Fibroblast of lung (primary cell): ENCODE results near the gene ULBP1. TPM values are rescaled to one million over a fixed set of nuclear protein-coding genes. Genes with fewer than 3 reads are reported as not detected.

ENCODE experiments used
- DNase-seq, 2 donors: peaks; one replicate each; pipeline versions ENCODE4 v3.0.0 to v3.0.0-alpha.2; 2010; ENCODE audit warnings: low read depth in 2 of 2
- H2AFZ ChIP-seq: 2 replicates; pipeline ENCODE4 v1.5.1; 2012; ENCODE audit warnings: low read length, control low read depth, inconsistent platforms
- H3K27ac ChIP-seq: 2 replicates; pipeline ENCODE4 v1.5.1; 2011; ENCODE audit warnings: low read length, control low read depth; ENCODE audit not compliant: insufficient read depth
- H3K27me3 ChIP-seq: 2 replicates; pipeline ENCODE4 v1.5.1; 2011; ENCODE audit warnings: mild to moderate bottlenecking, low read length; ENCODE audit not compliant: control insufficient read depth, insufficient read depth
- H3K36me3 ChIP-seq: 2 replicates; pipeline ENCODE4 v1.5.1; 2011; ENCODE audit warnings: low read length; ENCODE audit not compliant: control insufficient read depth, insufficient read depth
- H3K4me1 ChIP-seq: 2 replicates; pipeline ENCODE4 v1.5.1; 2011; ENCODE audit warnings: low read length; ENCODE audit not compliant: control insufficient read depth, insufficient read depth; ENCODE audit errors: extremely low read depth
- H3K4me2 ChIP-seq: 2 replicates; pipeline ENCODE4 v1.5.1; 2011; ENCODE audit warnings: low read length, control low read depth; ENCODE audit not compliant: insufficient read depth; ENCODE audit errors: extremely low read depth
- H3K4me3 ChIP-seq, 4 experiments: fragments of 200-600 bp in 1 of 4; sonication (generic) in 1 of 4; replicated peaks in 1 of 4; 2 replicates each; pipeline ENCODE4 v1.5.1; 2011 to 2016; ENCODE audit warnings: low read length in 4 of 4, low read depth in 3 of 4, mild to moderate bottlenecking in 3 of 4, control low read depth in 2 of 4, inconsistent platforms in 1 of 4, mixed read lengths in 1 of 4; ENCODE audit not compliant: insufficient read depth in 1 of 4; ENCODE audit errors: control extremely low read depth in 1 of 4
- H3K79me2 ChIP-seq: 2 replicates; pipeline ENCODE4 v1.5.1; 2012; ENCODE audit warnings: mild to moderate bottlenecking, low read length, inconsistent platforms; ENCODE audit not compliant: control insufficient read depth, insufficient read depth
- H3K9ac ChIP-seq: 2 replicates; pipeline ENCODE4 v1.5.1; 2011; ENCODE audit warnings: mild to moderate bottlenecking, low read length, control low read depth; ENCODE audit not compliant: insufficient read depth
- H3K9me3 ChIP-seq: 2 replicates; pipeline ENCODE4 v1.5.1; 2012; ENCODE audit warnings: low read depth, low read length; ENCODE audit not compliant: control insufficient read depth, insufficient read depth
- H4K20me1 ChIP-seq: 2 replicates; pipeline ENCODE4 v1.5.1; 2011; ENCODE audit warnings: low read length; ENCODE audit not compliant: control insufficient read depth, insufficient read depth; ENCODE audit errors: extremely low read depth
- EZH2 ChIP-seq: IDR thresholded peaks from 2 replicates; pipeline ENCODE4 v1.5.1; 2012; ENCODE audit warnings: low read length, control low read depth, mild to moderate bottlenecking; ENCODE audit errors: missing control alignments
- polyA plus RNA-seq, 2 donors: library from polyadenylated mRNA; depleted of rRNA in 1 of 2; stranded (reverse) in 1 of 2; unstranded in 1 of 2; fragments of >200 nt; gene quantifications; 2 replicates each; pipeline ENCODE4 v1.2.1, GENCODE V29; 2011 to 2012; ENCODE audit warnings: missing spikeins in 1 of 2
- total RNA-seq: library from RNA; depleted of rRNA; stranded (reverse); fragments of >200 nt; gene quantifications from 2 replicates; pipeline ENCODE4 v1.2.1, GENCODE V29; 2014
- TF ChIP-seq, protein P1 (sequence below), 2 donors: IDR thresholded peaks in 1 of 2; conservative IDR thresholded peaks in 1 of 2; 1 replicate in 1 of 2; 2 replicates in 1 of 2; pipeline ENCODE4 v1.5.1; 2011 to 2012; ENCODE audit warnings: low read length in 2 of 2, control low read depth in 1 of 2, inconsistent platforms in 1 of 2, low read depth in 1 of 2, mild to moderate bottlenecking in 1 of 2

Gene ULBP1
- total and polyA plus RNA-seq, 2 donors (not counting 1 experiment from before 2014, with no cell fraction given) = 0.83 to 1.1 TPM

DNA sequence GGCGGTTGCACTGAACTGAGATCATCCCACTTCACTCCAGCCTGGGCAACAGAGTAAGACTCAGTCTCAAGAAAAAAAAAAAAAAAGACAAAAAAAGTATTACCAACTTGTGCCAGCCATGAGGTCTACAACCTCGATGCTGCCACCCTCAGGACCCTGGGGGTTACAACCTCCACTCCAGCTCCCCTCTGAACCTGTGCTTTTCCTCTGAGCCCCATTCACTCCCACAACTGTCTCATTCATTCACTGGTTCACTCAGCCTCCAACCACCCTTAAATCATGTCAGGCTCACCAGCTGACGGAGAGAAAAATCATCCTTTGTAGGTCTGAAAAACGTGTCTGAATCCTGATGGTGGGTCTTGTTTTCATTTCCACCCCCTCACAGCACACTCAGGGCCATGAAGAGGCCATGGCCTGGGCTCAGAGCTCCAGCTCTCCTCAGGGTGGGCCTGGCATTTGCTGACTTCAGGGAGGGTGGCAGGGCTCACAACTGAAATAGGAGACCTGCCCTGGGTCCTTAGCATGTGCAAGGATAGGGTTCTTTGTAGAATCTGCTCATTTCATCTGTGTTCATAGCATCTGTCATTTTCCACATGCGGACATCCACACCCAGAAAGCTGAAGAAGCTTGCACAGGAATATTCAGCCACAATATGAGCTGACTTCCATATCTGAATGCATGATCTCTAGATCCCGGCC, 1.9 kb upstream of the ULBP1 start:
- Histone ChIP-seq H2AFZ (no peak overlapping the region), H3K27me3 (peaks cover 28% of the 10 kb centered on the region), H3K4me1 (no peaks in the 10 kb centered on the region)

DNA sequence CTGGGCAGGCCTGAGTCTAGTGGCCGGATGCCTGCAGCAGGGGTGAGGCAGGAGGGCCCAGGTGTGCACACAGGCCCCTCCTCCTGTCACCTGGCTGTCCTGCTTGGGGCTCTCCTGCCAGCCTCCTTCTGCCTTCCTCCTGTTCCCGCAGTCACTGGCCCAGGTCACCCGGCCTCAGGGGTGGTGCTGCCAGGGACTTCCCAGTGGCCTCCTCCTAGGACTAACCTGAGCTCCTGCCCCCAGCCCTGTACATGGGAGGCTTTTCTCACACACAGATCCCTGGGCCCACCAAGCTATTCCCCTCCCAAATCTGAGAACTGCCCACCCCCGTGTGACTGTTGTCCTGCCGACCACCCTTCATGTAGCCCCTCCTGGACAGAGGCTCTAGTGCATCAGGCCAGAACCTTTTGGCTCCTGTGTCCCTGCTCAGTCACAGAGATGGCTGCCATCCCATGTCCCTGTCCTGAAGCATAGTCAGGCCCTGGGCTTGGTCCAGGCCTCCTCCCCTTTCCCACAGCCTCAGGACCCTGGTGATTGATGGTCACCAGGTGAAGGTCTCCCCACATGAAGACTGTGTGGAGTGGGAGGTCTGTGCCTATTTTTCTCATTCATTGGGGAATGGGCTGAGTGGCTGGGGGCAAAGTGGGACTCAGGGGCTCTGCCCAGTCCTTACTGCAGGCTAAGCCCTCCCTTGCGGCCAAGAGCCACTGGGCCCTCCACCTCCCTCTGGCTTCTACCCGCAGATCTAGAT, 1.1 kb upstream of the ULBP1 start:
- Histone ChIP-seq H3K4me2 (no peak overlapping the region), H4K20me1 (no peaks in the 10 kb centered on the region), H2AFZ (no peak overlapping the region), H3K4me1 (no peaks in the 10 kb centered on the region), H3K9me3 (no peaks in the 10 kb centered on the region), H3K36me3 (no peaks in the 10 kb centered on the region), H3K9ac (no peak overlapping the region), H3K79me2 (no peaks in the 10 kb centered on the region), H3K27me3 (peaks cover 33% of the 10 kb centered on the region), H3K4me3 (peak overlapping the region in 1 of 4 experiments; percentile 57), H3K27ac (no peak overlapping the region)
- TF ChIP-seq, protein P1, sequence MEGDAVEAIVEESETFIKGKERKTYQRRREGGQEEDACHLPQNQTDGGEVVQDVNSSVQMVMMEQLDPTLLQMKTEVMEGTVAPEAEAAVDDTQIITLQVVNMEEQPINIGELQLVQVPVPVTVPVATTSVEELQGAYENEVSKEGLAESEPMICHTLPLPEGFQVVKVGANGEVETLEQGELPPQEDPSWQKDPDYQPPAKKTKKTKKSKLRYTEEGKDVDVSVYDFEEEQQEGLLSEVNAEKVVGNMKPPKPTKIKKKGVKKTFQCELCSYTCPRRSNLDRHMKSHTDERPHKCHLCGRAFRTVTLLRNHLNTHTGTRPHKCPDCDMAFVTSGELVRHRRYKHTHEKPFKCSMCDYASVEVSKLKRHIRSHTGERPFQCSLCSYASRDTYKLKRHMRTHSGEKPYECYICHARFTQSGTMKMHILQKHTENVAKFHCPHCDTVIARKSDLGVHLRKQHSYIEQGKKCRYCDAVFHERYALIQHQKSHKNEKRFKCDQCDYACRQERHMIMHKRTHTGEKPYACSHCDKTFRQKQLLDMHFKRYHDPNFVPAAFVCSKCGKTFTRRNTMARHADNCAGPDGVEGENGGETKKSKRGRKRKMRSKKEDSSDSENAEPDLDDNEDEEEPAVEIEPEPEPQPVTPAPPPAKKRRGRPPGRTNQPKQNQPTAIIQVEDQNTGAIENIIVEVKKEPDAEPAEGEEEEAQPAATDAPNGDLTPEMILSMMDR (conservative IDR thresholded peaks at IDR 0.05 in 1 of 2, IDR thresholded peaks at IDR 0.05 in 1 of 2; ENCODE audit: low read depth in 1 of 2, low read length in 2 of 2) = no peak
- no peak for TF ChIP-seq EZH2
- DNase-seq = no peak

More for the DNA sequence above, 1.9 kb upstream of the ULBP1 start:
- no peak overlapping the region for H3K9ac ChIP-seq
- no peaks in the 10 kb centered on the region for H3K79me2 ChIP-seq
- no peak for DNase-seq
- H3K9me3 ChIP-seq = no peaks in the 10 kb centered on the region
- H3K27ac ChIP-seq = no peak overlapping the region
- H3K4me3 ChIP-seq = no peak overlapping the region
- H4K20me1 ChIP-seq = no peaks in the 10 kb centered on the region
- no peak for TF ChIP-seq EZH2
- TF ChIP-seq, protein P1 (conservative IDR thresholded peaks at IDR 0.05 in 1 of 2, IDR thresholded peaks at IDR 0.05 in 1 of 2; ENCODE audit: low read depth in 1 of 2, low read length in 2 of 2) = peak in 1 of 2 donors; percentile 8
- no peak overlapping the region for H3K4me2 ChIP-seq
- H3K36me3 ChIP-seq = no peaks in the 10 kb centered on the region

DNA sequence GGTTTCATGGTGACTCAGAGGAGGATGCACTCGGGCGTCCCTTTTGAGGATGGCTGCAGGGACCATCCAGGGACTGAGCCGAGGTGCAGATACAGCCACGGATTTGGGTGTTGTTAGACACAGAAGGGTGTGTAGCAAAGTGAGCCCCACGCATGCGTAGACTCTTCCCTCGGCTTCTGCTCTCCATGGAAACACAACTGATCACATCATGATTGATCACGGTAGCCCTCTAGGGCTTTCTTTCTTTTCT, 606 bp upstream of the ULBP1 start:
- Histone ChIP-seq H4K20me1 (no peaks in the 10 kb centered on the region), H3K36me3 (no peaks in the 10 kb centered on the region), H3K9me3 (no peaks in the 10 kb centered on the region), H3K4me3 (peak overlapping the region; percentile 29 to 57 (median 44)), H3K9ac (no peak overlapping the region), H3K27ac (no peak overlapping the region), H3K4me2 (peak overlapping the region; percentile 76), H3K79me2 (no peaks in the 10 kb centered on the region), H3K27me3 (peaks cover 33% of the 10 kb centered on the region), H3K4me1 (no peaks in the 10 kb centered on the region), H2AFZ (peak overlapping the region; percentile 46)
- peak; percentile 55 to 59 for DNase-seq
- TF ChIP-seq EZH2 = no peak
- TF ChIP-seq, protein P1 (conservative IDR thresholded peaks at IDR 0.05 in 1 of 2, IDR thresholded peaks at IDR 0.05 in 1 of 2; ENCODE audit: low read depth in 1 of 2, low read length in 2 of 2) = no peak
